ENCODE results near the gene LTC4S. TPM values are rescaled to one million over a fixed set of nuclear protein-coding genes. Genes with fewer than 3 reads are reported as not detected.
A peak's percentile ranks its signal among the peaks of the same experiment; 100 is the strongest.

LTC4S gene
- total and polyA plus RNA-seq, 2 experiments from 2014 or later, result 3.7 TPM; not detected in 1

DNA sequence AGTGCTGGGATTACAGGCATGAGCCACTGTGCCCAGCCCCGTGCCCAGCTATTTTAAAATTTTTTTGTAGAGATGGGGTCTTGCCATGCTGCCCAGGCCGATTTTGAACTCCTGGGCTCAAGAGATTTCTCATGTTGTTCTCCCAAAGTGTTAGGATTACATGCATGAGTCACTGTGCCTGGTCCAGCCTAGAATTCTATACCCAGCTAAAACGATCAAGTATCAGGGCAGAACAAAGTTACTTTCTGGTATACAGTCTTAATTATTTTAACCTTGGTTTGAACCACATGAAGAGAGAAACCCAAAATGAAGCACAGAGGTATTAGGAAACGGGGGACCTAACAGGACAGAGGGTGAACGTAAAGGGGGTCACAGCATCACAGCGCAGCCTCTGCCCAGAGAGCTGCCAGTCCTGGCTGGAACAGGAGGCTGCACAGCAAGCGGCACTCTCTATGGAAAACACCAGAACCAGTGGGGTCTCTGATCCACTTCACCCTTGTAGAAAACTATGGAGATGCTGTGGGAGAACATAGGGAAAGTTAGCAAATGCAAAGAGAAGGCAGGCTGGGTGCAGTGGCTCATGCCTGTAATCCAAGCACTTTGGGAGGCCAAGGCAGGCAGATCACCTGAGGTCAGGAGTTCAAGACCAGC, 37.2 kb downstream of the LTC4S start:
- Histone ChIP-seq H3K79me2 (peaks cover 15% of the 10 kb centered on the region), H3K4me3 (no peak overlapping the region), H3K9me2 (replicated peaks; ENCODE audit: insufficient read depth) (no peaks in the 10 kb centered on the region), H3K4me1 (ENCODE audit: insufficient read depth) (no peaks in the 10 kb centered on the region), H2AFZ (no peak overlapping the region), H4K20me1 (ENCODE audit: insufficient read depth, poor library complexity, severe bottlenecking) (peaks cover 48% of the 10 kb centered on the region), H3K27me3 (no peaks in the 10 kb centered on the region), H3K27ac (peak overlapping the region; percentile 26), H3K36me3 (replicated peaks; ENCODE audit: insufficient read depth, low read depth) (peaks cover 7% of the 10 kb centered on the region), H3K4me2 (no peak overlapping the region), H3K9me3 (ENCODE audit: low read depth) (no peaks in the 10 kb centered on the region)
- TF ChIP-seq EZH2 (IDR thresholded peaks at IDR 0.05; ENCODE audit: borderline replicate concordance) (no peak), CTCF (IDR thresholded peaks at IDR 0.05; ENCODE audit: poor library complexity) (no peak), EZH2phosphoT487 (IDR thresholded peaks at IDR 0.05; ENCODE audit: low read depth, severe bottlenecking, unreplicated experiment) (no peak)
- WGBS (ENCODE audit: low lambda C conversion rate, missing lambda C conversion rate), result 98% methylated on average over 7 of the region's 7 CpGs
- no peak for DNase-seq (ENCODE audit: low spot score)

DNA sequence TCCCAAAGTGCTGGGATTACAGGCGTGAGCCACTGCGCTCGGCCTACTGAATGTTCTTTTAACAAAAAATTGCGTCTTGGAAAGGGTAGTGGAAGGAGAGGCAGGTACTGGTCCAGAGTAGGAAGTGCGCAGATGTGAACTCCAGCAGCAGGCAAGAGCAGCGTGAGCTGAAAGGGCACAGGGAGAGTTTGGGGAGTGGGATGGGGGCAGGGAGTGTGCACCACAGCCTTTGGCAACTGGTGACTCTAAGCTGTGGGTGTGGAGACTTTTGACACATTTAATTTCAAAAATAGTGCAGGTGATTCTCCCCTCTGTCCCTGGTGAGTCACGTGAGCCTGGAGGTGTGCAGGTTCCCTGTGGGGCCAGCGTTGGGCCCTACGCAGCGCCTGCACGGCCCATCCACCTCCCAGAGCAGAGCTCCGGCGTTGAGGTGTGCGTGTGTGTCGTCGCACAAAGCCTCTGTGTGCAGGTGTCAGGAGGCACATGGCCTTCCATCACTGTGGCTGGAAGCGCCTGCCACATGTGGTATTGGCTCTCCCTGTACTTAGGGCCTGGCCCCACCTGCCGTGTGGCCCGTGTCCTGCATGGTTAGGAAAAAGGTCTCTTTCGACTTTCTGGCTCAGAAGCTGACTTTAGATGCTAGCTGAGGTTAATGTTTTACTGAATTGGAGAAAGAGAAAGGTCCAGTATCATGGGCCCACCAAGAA, 38.4 kb downstream of the LTC4S start:
- H3K36me3 ChIP-seq (replicated peaks; ENCODE audit: insufficient read depth, low read depth), result peaks cover 10% of the 10 kb centered on the region
- no peaks in the 10 kb centered on the region for H3K27me3 ChIP-seq
- peaks cover 12% of the 10 kb centered on the region for H3K79me2 ChIP-seq
- H3K9me2 ChIP-seq (replicated peaks; ENCODE audit: insufficient read depth), result no peaks in the 10 kb centered on the region
- no peak overlapping the region for H3K4me3 ChIP-seq
- DNase-seq (ENCODE audit: low spot score), result peak; percentile 30
- H2AFZ ChIP-seq, result no peak overlapping the region
- H3K27ac ChIP-seq, result no peak overlapping the region
- no peak overlapping the region for H3K4me2 ChIP-seq
- no peak for TF ChIP-seq EZH2phosphoT487 (IDR thresholded peaks at IDR 0.05; ENCODE audit: low read depth, severe bottlenecking, unreplicated experiment)
- no peak for TF ChIP-seq CTCF (IDR thresholded peaks at IDR 0.05; ENCODE audit: poor library complexity)
- TF ChIP-seq EZH2 (IDR thresholded peaks at IDR 0.05; ENCODE audit: borderline replicate concordance), result no peak
- no peaks in the 10 kb centered on the region for H3K9me3 ChIP-seq (ENCODE audit: low read depth)
- peaks cover 41% of the 10 kb centered on the region for H4K20me1 ChIP-seq (ENCODE audit: insufficient read depth, poor library complexity, severe bottlenecking)
- WGBS (ENCODE audit: low lambda C conversion rate, missing lambda C conversion rate), result 95% methylated on average over 20 of the region's 20 CpGs
- no peaks in the 10 kb centered on the region for H3K4me1 ChIP-seq (ENCODE audit: insufficient read depth)

DNA sequence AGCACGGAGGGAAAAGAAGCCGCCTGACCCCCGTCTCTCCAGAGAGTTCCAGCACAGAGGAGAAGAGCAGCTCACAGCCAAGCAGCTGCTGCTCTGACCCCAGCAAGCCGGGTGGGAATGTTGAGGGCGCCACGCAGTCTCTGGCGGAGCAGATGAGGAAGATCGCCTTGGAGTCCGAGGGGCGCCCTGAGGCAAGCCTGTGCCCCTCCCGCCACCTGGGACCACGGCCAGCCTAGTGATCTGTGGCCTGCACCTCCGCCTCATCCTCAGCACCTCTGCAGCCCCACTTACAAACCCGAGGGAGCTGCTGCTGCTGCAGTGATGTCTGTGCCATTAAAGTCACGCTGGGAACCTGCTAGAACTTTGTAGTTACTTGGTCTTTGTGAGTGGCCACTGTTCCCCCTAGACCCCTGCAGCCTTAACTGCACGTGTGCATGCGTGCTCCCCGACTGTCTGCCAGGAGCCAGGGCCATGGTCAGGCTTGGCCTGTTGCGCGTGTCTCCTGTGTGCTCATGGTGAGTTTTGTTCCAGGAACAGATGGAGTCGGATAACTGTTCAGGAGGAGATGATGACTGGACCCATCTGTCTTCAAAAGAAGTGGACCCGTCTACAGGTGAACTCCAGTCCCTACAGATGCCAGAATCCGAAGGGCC, 39.4 kb downstream of the LTC4S start:
- peaks cover 39% of the 10 kb centered on the region for H4K20me1 ChIP-seq (ENCODE audit: insufficient read depth, poor library complexity, severe bottlenecking)
- peaks cover 10% of the 10 kb centered on the region for H3K36me3 ChIP-seq (replicated peaks; ENCODE audit: insufficient read depth, low read depth)
- H3K4me1 ChIP-seq (ENCODE audit: insufficient read depth), result no peaks in the 10 kb centered on the region
- DNase-seq (ENCODE audit: low spot score), result no peak
- H3K27ac ChIP-seq, result no peak overlapping the region
- no peaks in the 10 kb centered on the region for H3K9me3 ChIP-seq (ENCODE audit: low read depth)
- TF ChIP-seq CTCF (IDR thresholded peaks at IDR 0.05; ENCODE audit: poor library complexity) (no peak), EZH2phosphoT487 (IDR thresholded peaks at IDR 0.05; ENCODE audit: low read depth, severe bottlenecking, unreplicated experiment) (no peak), EZH2 (IDR thresholded peaks at IDR 0.05; ENCODE audit: borderline replicate concordance) (no peak)
- 90% methylated on average over 23 of the region's 23 CpGs for WGBS (ENCODE audit: low lambda C conversion rate, missing lambda C conversion rate)
- H3K27me3 ChIP-seq, result no peaks in the 10 kb centered on the region
- H3K79me2 ChIP-seq, result peaks cover 12% of the 10 kb centered on the region
- no peak overlapping the region for H3K4me3 ChIP-seq
- no peak overlapping the region for H3K4me2 ChIP-seq
- H3K9me2 ChIP-seq (replicated peaks; ENCODE audit: insufficient read depth), result no peaks in the 10 kb centered on the region
- H2AFZ ChIP-seq, result no peak overlapping the region

Measured in hepatocyte (in vitro differentiated cells).